Mesendoderm (in vitro differentiated cells): ENCODE data around the gene ZBTB42.

ENCODE experiments used
- DNase-seq: peaks from one replicate; pipeline ENCODE4 v3.0.0; 2013
- H2AK5ac ChIP-seq: 2 replicates; pipeline ENCODE4 v1.6.1; 2013; ENCODE audit warnings: low read length, inconsistent platforms
- H2BK120ac ChIP-seq: 2 replicates; pipeline ENCODE4 v1.6.1; 2013; ENCODE audit warnings: low read depth, mild to moderate bottlenecking, low read length, moderate library complexity, mixed read lengths
- H2BK15ac ChIP-seq: replicated peaks from 2 replicates; pipeline ENCODE4 v1.6.1; 2013; ENCODE audit warnings: low read depth, mild to moderate bottlenecking, moderate library complexity
- H2BK5ac ChIP-seq: 2 replicates; pipeline ENCODE4 v1.6.1; 2013; ENCODE audit warnings: low read length, inconsistent platforms
- H3K18ac ChIP-seq: 2 replicates; pipeline ENCODE4 v1.6.1; 2013; ENCODE audit warnings: mild to moderate bottlenecking, low read length, mixed read lengths
- H3K23ac ChIP-seq: one replicate; pipeline ENCODE4 v1.6.1; 2013; ENCODE audit warnings: low read length
- H3K27ac ChIP-seq: 2 replicates; pipeline ENCODE4 v1.5.1; 2013; ENCODE audit warnings: low read depth, mild to moderate bottlenecking, inconsistent platforms, low read length, moderate library complexity
- H3K27me3 ChIP-seq: 2 replicates; pipeline ENCODE4 v1.6.1; 2013; ENCODE audit warnings: low read length, control low read depth, mild to moderate bottlenecking, inconsistent platforms; ENCODE audit not compliant: insufficient read depth, poor library complexity
- H3K36me3 ChIP-seq: 2 replicates; pipeline ENCODE4 v1.6.1; 2013; ENCODE audit warnings: low read length, inconsistent platforms; ENCODE audit not compliant: control insufficient read depth, insufficient read depth
- H3K4ac ChIP-seq: one replicate; pipeline ENCODE4 v1.6.1; 2013; ENCODE audit warnings: low read depth, mild to moderate bottlenecking, low read length, moderate library complexity
- H3K4me1 ChIP-seq: 2 replicates; pipeline ENCODE4 v1.6.1; 2013; ENCODE audit warnings: low read depth, low read length, inconsistent platforms; ENCODE audit not compliant: control insufficient read depth
- H3K4me2 ChIP-seq: 2 replicates; pipeline ENCODE4 v1.6.1; 2013; ENCODE audit warnings: low read length
- H3K4me3 ChIP-seq: 2 replicates; pipeline ENCODE4 v1.5.1; 2013; ENCODE audit warnings: mild to moderate bottlenecking, low read length
- H3K56ac ChIP-seq: one replicate; pipeline ENCODE4 v1.6.1; 2013; ENCODE audit warnings: low read length
- H3K79me1 ChIP-seq: 2 replicates; pipeline ENCODE4 v1.6.1; 2013; ENCODE audit warnings: low read length, inconsistent platforms
- H3K79me2 ChIP-seq: 2 replicates; pipeline ENCODE4 v1.6.1; 2013; ENCODE audit warnings: mild to moderate bottlenecking, low read length; ENCODE audit not compliant: control insufficient read depth, insufficient read depth
- H3K9ac ChIP-seq: 2 replicates; pipeline ENCODE4 v1.6.1; 2013; ENCODE audit warnings: low read length, inconsistent platforms
- H4K5ac ChIP-seq: one replicate; pipeline ENCODE4 v1.6.1; 2013; ENCODE audit warnings: low read length
- H4K8ac ChIP-seq: one replicate; pipeline ENCODE4 v1.6.1; 2013; ENCODE audit warnings: low read depth, mild to moderate bottlenecking, control low read depth, low read length, moderate library complexity
- WGBS: extraction: QIAGEN DNeasy Blood & Tissue Kit; methylation state at CpG from one replicate; pipeline ENCODE4 v1.1.7; 2013; ENCODE audit warnings: low lambda C conversion rate, missing lambda C conversion rate; ENCODE audit not compliant: insufficient coverage; ENCODE audit errors: extremely low coverage; 5-methylcytosine and 5-hydroxymethylcytosine counted together

The ZBTB42 gene

DNA sequence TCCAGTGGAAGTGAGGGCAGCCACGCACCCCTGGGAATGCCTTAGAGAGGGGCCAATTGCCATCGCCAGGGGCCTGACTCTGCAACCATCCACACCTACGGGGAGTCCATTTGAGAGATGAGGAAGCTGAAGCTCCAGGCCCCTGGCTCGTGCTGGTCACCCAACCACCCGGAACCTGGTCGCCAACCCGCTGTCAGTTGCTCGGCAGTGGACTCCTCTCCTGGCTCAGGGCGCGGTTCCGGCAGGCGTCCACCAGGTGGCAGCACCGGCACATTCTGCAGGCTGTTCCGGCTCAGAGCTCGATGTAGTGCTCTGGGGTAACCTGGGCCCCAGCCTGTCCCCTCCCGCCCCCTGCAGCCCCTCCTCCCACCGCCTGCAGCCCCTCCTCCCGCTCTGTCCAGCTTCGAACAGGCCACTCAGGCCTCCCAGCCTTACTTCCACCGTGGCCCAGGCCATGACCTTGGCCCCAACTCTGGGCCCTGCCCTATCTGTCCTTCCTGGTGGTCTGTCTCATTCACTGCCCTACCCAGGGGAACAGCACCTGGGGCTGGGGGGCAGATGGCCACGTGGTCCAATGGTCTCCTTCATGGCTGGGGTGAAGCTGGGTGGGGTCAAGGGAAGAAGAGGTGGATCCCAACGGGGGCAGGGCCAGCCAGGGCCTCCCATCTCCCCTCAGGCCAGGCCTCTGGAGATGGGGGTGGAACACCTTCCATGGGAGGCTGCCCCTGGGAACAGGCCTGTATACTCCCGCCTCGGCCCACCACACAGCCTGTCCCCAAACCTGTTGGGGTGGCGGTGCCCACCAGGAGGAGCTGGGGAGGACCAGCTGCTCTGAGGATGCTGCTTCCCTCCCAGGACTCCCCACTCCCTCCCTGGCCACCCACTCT, 32.2 kb upstream of the ZBTB42 start:
- no peak overlapping the region for H3K27ac ChIP-seq
- no CpG with 5 or more reads among the region's 25 CpGs for WGBS

GRCh38 chr14:104769324-104770071, 31.4 kb upstream of the ZBTB42 start:
- Histone ChIP-seq H3K27me3 (no peaks in the 10 kb centered on the region), H2BK15ac (no peak overlapping the region), H3K9ac (no peak overlapping the region), H4K8ac (no peak overlapping the region), H3K23ac (no peak overlapping the region), H3K4me3 (no peak overlapping the region), H3K4me2 (no peak overlapping the region), H3K79me1 (no peaks in the 10 kb centered on the region), H2BK5ac (no peak overlapping the region), H3K18ac (no peak overlapping the region), H3K56ac (peak overlapping the region; percentile 79), H3K4me1 (peaks cover 1% of the 10 kb centered on the region), H3K79me2 (no peaks in the 10 kb centered on the region), H4K5ac (no peak overlapping the region), H3K4ac (no peak overlapping the region), H2AK5ac (no peak overlapping the region), H2BK120ac (no peak overlapping the region), H3K27ac (no peak overlapping the region), H3K36me3 (peaks cover 11% of the 10 kb centered on the region)
- no CpG with 5 or more reads among the region's 18 CpGs for WGBS
- no peak for DNase-seq

More for the DNA sequence above, 32.2 kb upstream of the ZBTB42 start:
- Histone ChIP-seq H3K79me1 (no peaks in the 10 kb centered on the region), H2BK5ac (no peak overlapping the region), H4K5ac (no peak overlapping the region), H2BK120ac (no peak overlapping the region), H3K79me2 (no peaks in the 10 kb centered on the region), H3K4ac (no peak overlapping the region), H3K56ac (peak overlapping the region; percentile 79), H2BK15ac (no peak overlapping the region), H3K23ac (no peak overlapping the region), H3K36me3 (peaks cover 11% of the 10 kb centered on the region), H3K18ac (no peak overlapping the region), H3K9ac (peak overlapping the region; percentile 63), H3K4me3 (no peak overlapping the region), H3K4me2 (no peak overlapping the region), H4K8ac (no peak overlapping the region), H2AK5ac (no peak overlapping the region), H3K27me3 (no peaks in the 10 kb centered on the region), H3K4me1 (peaks cover 1% of the 10 kb centered on the region)
- peak; percentile 92 for DNase-seq

- no peak overlapping the region for H3K4me2 ChIP-seq
- H3K4me3 ChIP-seq = no peak overlapping the region
- no peak overlapping the region for H3K27ac ChIP-seq
- H3K9ac ChIP-seq = no peak overlapping the region
- no peak overlapping the region for H3K4ac ChIP-seq
- no peak overlapping the region for H4K5ac ChIP-seq
- peaks cover 1% of the 10 kb centered on the region for H3K4me1 ChIP-seq
- no peaks in the 10 kb centered on the region for H3K27me3 ChIP-seq
- no peak overlapping the region for H3K23ac ChIP-seq
- DNase-seq = no peak
- H3K79me2 ChIP-seq = no peaks in the 10 kb centered on the region
- no peak overlapping the region for H3K56ac ChIP-seq
- H4K8ac ChIP-seq = no peak overlapping the region
- WGBS = no CpG with 5 or more reads among the region's 24 CpGs
- H3K36me3 ChIP-seq = peaks cover 11% of the 10 kb centered on the region
- no peak overlapping the region for H3K18ac ChIP-seq
- H3K79me1 ChIP-seq = no peaks in the 10 kb centered on the region
- no peak overlapping the region for H2BK5ac ChIP-seq
- H2BK15ac ChIP-seq = no peak overlapping the region
- no peak overlapping the region for H2BK120ac ChIP-seq
- no peak overlapping the region for H2AK5ac ChIP-seq
Observed at GRCh38 chr14:104770072-104770579, 30.8 kb upstream of the ZBTB42 start.

DNA sequence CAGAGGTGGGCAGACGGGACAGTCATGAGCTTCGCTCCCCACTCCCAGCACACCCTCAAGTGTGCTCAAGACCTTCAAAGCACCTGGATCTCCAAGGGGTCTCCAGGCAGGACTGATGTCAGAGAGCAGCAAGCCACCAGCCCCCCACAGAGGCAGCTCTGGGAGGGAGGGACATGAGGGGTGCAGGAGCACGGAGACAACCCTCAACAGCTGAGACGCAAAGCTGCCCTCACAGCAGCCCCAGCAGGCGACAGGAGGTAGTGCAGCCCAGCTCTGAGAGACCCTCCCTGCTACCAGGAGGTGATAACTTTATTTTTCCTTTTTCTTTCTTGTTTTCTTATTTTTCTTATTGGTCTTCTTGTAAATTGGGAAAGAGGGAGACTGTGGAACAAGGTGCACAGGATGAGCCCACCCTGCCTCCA, 30.0 kb upstream of the ZBTB42 start:
- no CpG with 5 or more reads among the region's 5 CpGs for WGBS

DNA sequence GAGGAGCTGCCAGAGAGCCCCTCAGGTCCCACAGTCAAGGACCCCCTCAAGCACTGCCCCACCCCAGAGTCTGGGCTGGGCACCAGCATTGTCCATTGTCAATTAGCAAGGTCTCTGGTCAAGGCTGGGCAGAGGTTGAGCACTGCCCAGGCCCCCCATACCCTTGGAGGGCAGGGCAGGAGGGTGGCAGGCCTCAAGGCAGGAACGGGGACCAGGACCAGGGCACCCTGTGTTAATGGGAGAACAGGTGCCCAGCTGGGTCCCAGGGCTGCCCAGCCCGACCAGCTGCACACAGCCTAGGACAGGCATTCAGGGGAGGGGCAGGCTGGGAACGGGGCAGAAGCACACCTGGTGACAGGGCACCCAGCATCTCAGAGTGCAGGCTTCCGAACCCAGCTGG, 29.5 kb upstream of the ZBTB42 start:
- no peak overlapping the region for H4K5ac ChIP-seq
- peaks cover 14% of the 10 kb centered on the region for H3K36me3 ChIP-seq
- H3K9ac ChIP-seq = no peak overlapping the region
- no peak overlapping the region for H3K4ac ChIP-seq
- no peak overlapping the region for H3K56ac ChIP-seq
- H3K18ac ChIP-seq = no peak overlapping the region
- no peak overlapping the region for H2BK5ac ChIP-seq
- no peak overlapping the region for H3K27ac ChIP-seq
- H3K4me1 ChIP-seq = peaks cover 1% of the 10 kb centered on the region
- no peak overlapping the region for H2AK5ac ChIP-seq
- H3K79me2 ChIP-seq = no peaks in the 10 kb centered on the region
- DNase-seq = no peak
- WGBS = no CpG with 5 or more reads among the region's 4 CpGs
- H3K4me2 ChIP-seq = no peak overlapping the region
- no peak overlapping the region for H2BK120ac ChIP-seq
- no peak overlapping the region for H2BK15ac ChIP-seq
- H3K79me1 ChIP-seq = no peaks in the 10 kb centered on the region
- H3K27me3 ChIP-seq = no peaks in the 10 kb centered on the region
- no peak overlapping the region for H3K23ac ChIP-seq
- H4K8ac ChIP-seq = no peak overlapping the region
- no peak overlapping the region for H3K4me3 ChIP-seq

More for the DNA sequence above, 30.0 kb upstream of the ZBTB42 start:
- Histone ChIP-seq H3K4ac (no peak overlapping the region), H3K4me3 (no peak overlapping the region), H3K27ac (no peak overlapping the region), H3K23ac (no peak overlapping the region), H3K9ac (no peak overlapping the region), H2BK5ac (no peak overlapping the region), H3K79me1 (no peaks in the 10 kb centered on the region), H3K56ac (no peak overlapping the region), H2BK15ac (no peak overlapping the region), H3K27me3 (no peaks in the 10 kb centered on the region), H3K4me2 (no peak overlapping the region), H3K36me3 (peaks cover 14% of the 10 kb centered on the region), H4K5ac (no peak overlapping the region), H4K8ac (no peak overlapping the region), H3K18ac (no peak overlapping the region), H2BK120ac (no peak overlapping the region), H2AK5ac (no peak overlapping the region), H3K4me1 (peaks cover 1% of the 10 kb centered on the region), H3K79me2 (no peaks in the 10 kb centered on the region)
- no peak for DNase-seq
